Measurements from ENCODE around the gene ELF3. TPM values are rescaled to one million over a fixed set of nuclear protein-coding genes. Genes with fewer than 3 reads are reported as not detected.
"Not testable (repeated sequence)": the region's sequence is repeated elsewhere in the genome, so short reads cannot be mapped to it uniquely, and the experiment has no call there.

Gene ELF3
- total and polyA plus RNA-seq, 2 of the 8 experiments (the other 6 are each of a cell fraction or from before 2014, with no cell fraction given): 17.3 to 25.0 TPM

DNA sequence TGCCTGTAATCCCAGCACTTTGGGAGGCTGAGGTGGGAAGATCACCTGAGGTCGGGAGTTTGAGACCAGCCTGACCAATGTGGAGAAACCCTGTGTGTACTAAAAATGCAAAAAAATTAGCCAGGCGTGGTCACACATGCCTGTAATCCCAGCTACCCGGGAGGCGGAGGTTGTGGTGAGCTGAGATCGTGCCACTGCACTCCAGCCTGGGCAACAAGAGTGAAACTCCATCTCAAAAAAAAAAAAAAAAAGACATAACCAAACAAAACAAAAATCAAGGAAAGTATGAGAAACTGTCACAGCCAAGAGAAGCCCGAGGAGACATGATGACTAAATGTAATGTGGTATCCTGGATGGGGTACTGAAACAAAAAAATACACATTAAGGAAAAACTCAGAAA, 51.4 kb downstream of the ELF3 start:
- H2BK20ac ChIP-seq (ENCODE audit: low read length); H3K36me3 ChIP-seq (ENCODE audit: control insufficient read depth in 2 of 4, insufficient read depth in 4 of 4, low read length in 3 of 4); H2BK120ac ChIP-seq (replicated peaks; ENCODE audit: low read depth, low read length); H4K20me1 ChIP-seq (replicated peaks in 1 of 2; ENCODE audit: control insufficient read depth in 1 of 2, insufficient read depth in 2 of 2, low read length in 2 of 2); H2AFZ ChIP-seq (ENCODE audit: low read length); H3K23me2 ChIP-seq (ENCODE audit: low read depth, low read length); H3K9me3 ChIP-seq (ENCODE audit: insufficient read depth in 2 of 2, low read depth in 1 of 2, low read length in 1 of 2); H3K23ac ChIP-seq (ENCODE audit: insufficient read length); H3K79me1 ChIP-seq (ENCODE audit: low read depth, low read length); H2BK5ac ChIP-seq (ENCODE audit: low read depth, low read length); H4K5ac ChIP-seq (ENCODE audit: insufficient read length, low read depth, low read length); CTCF ChIA-PET (ENCODE audit: partially characterized antibody); H4K91ac ChIP-seq (replicated peaks; ENCODE audit: insufficient read length, low read length); H3K27ac ChIP-seq (ENCODE audit: low read depth, low read length); H4K8ac ChIP-seq (ENCODE audit: extremely low read depth, insufficient read depth, low read length); H3K18ac ChIP-seq (ENCODE audit: extremely low read depth, low read length); H2AK5ac ChIP-seq (ENCODE audit: low read depth, low read length); H3K9ac ChIP-seq (replicated peaks in 1 of 4; ENCODE audit: extremely low read depth in 1 of 4, low read depth in 3 of 4, low read length in 3 of 4); H2BK12ac ChIP-seq (ENCODE audit: low read depth, low read length); H3K27me3 ChIP-seq (replicated peaks in 1 of 4; ENCODE audit: control insufficient read depth in 3 of 4, extremely low read depth in 1 of 4, insufficient read depth in 3 of 4, low read length in 3 of 4); H3K4me2 ChIP-seq (ENCODE audit: insufficient read depth in 1 of 2, low read depth in 2 of 2, low read length in 2 of 2); H3K14ac ChIP-seq (ENCODE audit: insufficient read length); H3K4me1 ChIP-seq (replicated peaks in 1 of 4; ENCODE audit: control insufficient read depth in 3 of 4, insufficient read depth in 4 of 4, low read length in 3 of 4); H3K56ac ChIP-seq (replicated peaks; ENCODE audit: insufficient read length, low read depth, low read length); H3K4me3 ChIP-seq (ENCODE audit: extremely low read depth in 1 of 4, insufficient read depth in 2 of 4, low read depth in 3 of 4, low read length in 4 of 4); H3K79me2 ChIP-seq (ENCODE audit: control insufficient read depth in 1 of 2, insufficient read depth in 2 of 2, low read length in 2 of 2); H3K4ac ChIP-seq (replicated peaks; ENCODE audit: insufficient read length, low read depth, low read length); POLR2A ChIA-PET (ENCODE audit: partially characterized antibody); H2BK15ac ChIP-seq (ENCODE audit: low read length); DNase-seq (ENCODE audit: low read depth in 1 of 2, low spot score in 2 of 2); FAIRE-seq: not testable (repeated sequence)
- WGBS, 2 experiments (ENCODE audit: extremely low coverage in 1 of 2, insufficient coverage in 1 of 2, insufficient read length in 1 of 2, insufficient replicate concordance in 2 of 2, low coverage in 1 of 2, low lambda C conversion rate in 2 of 2, missing lambda C conversion rate in 1 of 2): 83% methylated on average over 6 of the region's 6 CpGs; no CpG with 5 or more reads in 1 of the 2 experiments

DNA sequence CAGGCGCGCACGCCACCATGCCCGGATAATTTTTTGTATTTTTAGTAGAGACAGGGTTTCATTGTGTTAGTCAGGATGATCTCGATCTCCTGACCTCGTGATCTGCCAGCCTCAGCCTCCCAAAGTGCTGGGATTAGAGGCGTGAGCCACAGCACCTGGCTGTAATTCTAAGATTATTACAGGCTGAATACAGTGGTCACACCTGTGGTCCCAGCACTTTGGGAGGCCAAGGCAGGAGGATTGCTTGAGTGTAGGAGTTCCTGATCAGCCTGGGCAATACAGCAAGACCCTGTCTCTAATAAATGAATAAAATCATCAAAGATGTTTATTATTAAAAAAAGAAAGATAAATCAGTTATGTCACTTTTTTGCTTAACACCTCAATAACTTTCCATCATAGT, 52.2 kb downstream of the ELF3 start:
- H3K23me2 ChIP-seq (ENCODE audit: low read depth, low read length); H3K4me1 ChIP-seq (replicated peaks in 1 of 4; ENCODE audit: control insufficient read depth in 3 of 4, insufficient read depth in 4 of 4, low read length in 3 of 4); H2BK5ac ChIP-seq (ENCODE audit: low read depth, low read length); H2BK15ac ChIP-seq (ENCODE audit: low read length); H3K4me3 ChIP-seq (ENCODE audit: extremely low read depth in 1 of 4, insufficient read depth in 2 of 4, low read depth in 3 of 4, low read length in 4 of 4); H3K56ac ChIP-seq (replicated peaks; ENCODE audit: insufficient read length, low read depth, low read length); H3K36me3 ChIP-seq (ENCODE audit: control insufficient read depth in 2 of 4, insufficient read depth in 4 of 4, low read length in 3 of 4); FAIRE-seq; H3K14ac ChIP-seq (ENCODE audit: insufficient read length); H4K8ac ChIP-seq (ENCODE audit: extremely low read depth, insufficient read depth, low read length); H3K9me3 ChIP-seq (ENCODE audit: insufficient read depth in 2 of 2, low read depth in 1 of 2, low read length in 1 of 2); H3K4me2 ChIP-seq (ENCODE audit: insufficient read depth in 1 of 2, low read depth in 2 of 2, low read length in 2 of 2); H3K23ac ChIP-seq (ENCODE audit: insufficient read length); H3K27ac ChIP-seq (ENCODE audit: low read depth, low read length); H3K9ac ChIP-seq (replicated peaks in 1 of 4; ENCODE audit: extremely low read depth in 1 of 4, low read depth in 3 of 4, low read length in 3 of 4); DNase-seq (ENCODE audit: low read depth in 1 of 2, low spot score in 2 of 2); H4K20me1 ChIP-seq (replicated peaks in 1 of 2; ENCODE audit: control insufficient read depth in 1 of 2, insufficient read depth in 2 of 2, low read length in 2 of 2); H3K79me2 ChIP-seq (ENCODE audit: control insufficient read depth in 1 of 2, insufficient read depth in 2 of 2, low read length in 2 of 2); H2BK12ac ChIP-seq (ENCODE audit: low read depth, low read length); H3K4ac ChIP-seq (replicated peaks; ENCODE audit: insufficient read length, low read depth, low read length); H2AFZ ChIP-seq (ENCODE audit: low read length); H2BK20ac ChIP-seq (ENCODE audit: low read length); H3K79me1 ChIP-seq (ENCODE audit: low read depth, low read length); H4K5ac ChIP-seq (ENCODE audit: insufficient read length, low read depth, low read length); H3K18ac ChIP-seq (ENCODE audit: extremely low read depth, low read length); H2AK5ac ChIP-seq (ENCODE audit: low read depth, low read length); H2BK120ac ChIP-seq (replicated peaks; ENCODE audit: low read depth, low read length); H3K27me3 ChIP-seq (replicated peaks in 1 of 4; ENCODE audit: control insufficient read depth in 3 of 4, extremely low read depth in 1 of 4, insufficient read depth in 3 of 4, low read length in 3 of 4): not testable (repeated sequence)
- 94% methylated on average over 7 of the region's 7 CpGs; no CpG with 5 or more reads in 1 of the 2 experiments for WGBS, 2 experiments (ENCODE audit: extremely low coverage in 1 of 2, insufficient coverage in 1 of 2, insufficient read length in 1 of 2, insufficient replicate concordance in 2 of 2, low coverage in 1 of 2, low lambda C conversion rate in 2 of 2, missing lambda C conversion rate in 1 of 2)
- CTCF ChIA-PET (ENCODE audit: partially characterized antibody): interaction anchor here (0.9 to 1.6 kb wide), 4 partner anchors 56 to 92 kb away, joined by 3 to 8 read pairs (median 4); no protein-coding TSS in a partner anchor
- POLR2A ChIA-PET (ENCODE audit: partially characterized antibody): interaction anchor here (0.8 to 1.0 kb wide), 2 partner anchors 12 to 52 kb away, joined by 3 to 5 read pairs; partner anchors contain the start of gene ELF3
- peak overlapping the region; percentile 17 for H4K91ac ChIP-seq (replicated peaks; ENCODE audit: insufficient read length, low read length)
